Endodermal cell (in vitro differentiated cells): ENCODE measurements around the gene TAF6. TPM values are rescaled to one million over a fixed set of nuclear protein-coding genes. Genes with fewer than 3 reads are reported as not detected.

ENCODE experiments used
- DNase-seq: peaks from one replicate; pipeline ENCODE4 v3.0.0-alpha.2; 2017
- H3K27ac ChIP-seq: 2 replicates; pipeline ENCODE4 v1.5.1; 2013; ENCODE audit warnings: mild to moderate bottlenecking, low read depth, low read length, moderate library complexity
- H3K27me3 ChIP-seq: 2 replicates; pipeline ENCODE4 v1.6.1; 2013; ENCODE audit warnings: mild to moderate bottlenecking, low read length, moderate library complexity; ENCODE audit not compliant: insufficient read depth, control insufficient read depth, poor library complexity, severe bottlenecking
- H3K36me3 ChIP-seq: 2 replicates; pipeline ENCODE4 v1.7.0; 2013; ENCODE audit warnings: mild to moderate bottlenecking, low read length, moderate library complexity; ENCODE audit not compliant: control insufficient read depth, insufficient read depth
- H3K4me1 ChIP-seq: one replicate; pipeline ENCODE4 v1.7.0; 2013; ENCODE audit warnings: low read length; ENCODE audit not compliant: control insufficient read depth, insufficient read depth
- H3K4me3 ChIP-seq: 2 replicates; pipeline ENCODE4 v1.5.1; 2013; ENCODE audit warnings: mild to moderate bottlenecking, low read length, moderate library complexity
- H3K9ac ChIP-seq: 2 replicates; pipeline ENCODE4 v1.6.1; 2013; ENCODE audit warnings: mild to moderate bottlenecking, low read length, moderate library complexity; ENCODE audit not compliant: poor library complexity, severe bottlenecking; ENCODE audit errors: extremely low read depth
- H3K9me3 ChIP-seq: 2 replicates; pipeline ENCODE4 v1.6.1; 2013; ENCODE audit warnings: mild to moderate bottlenecking, low read length, moderate library complexity; ENCODE audit not compliant: control insufficient read depth
- H3K27ac Mint-ChIP-seq: 2 replicates; pipeline ENCODE4 v1.8.0; 2020; ENCODE audit warnings: mixed read lengths
- H3K27me3 Mint-ChIP-seq: 2 replicates; pipeline ENCODE4 v1.8.0; 2021; ENCODE audit warnings: mild to moderate bottlenecking, mixed read lengths; ENCODE audit not compliant: insufficient read depth
- H3K36me3 Mint-ChIP-seq: 2 replicates; pipeline ENCODE4 v1.8.0; 2020; ENCODE audit warnings: low read depth, mixed read lengths
- H3K4me1 Mint-ChIP-seq: 2 replicates; pipeline ENCODE4 v1.8.0; 2020; ENCODE audit warnings: mixed read lengths
- H3K4me3 Mint-ChIP-seq: 2 replicates; pipeline ENCODE4 v1.8.0; 2020; ENCODE audit warnings: mild to moderate bottlenecking, moderate library complexity, mixed read lengths
- H3K9me3 Mint-ChIP-seq: 2 replicates; pipeline ENCODE4 v1.8.0; 2020; ENCODE audit warnings: mild to moderate bottlenecking, mixed read lengths
- WGBS, 2 experiments: methylation state at CpG; one replicate each; pipeline versions ENCODE4 v1.1.5 to v1.1.7; 2013; ENCODE audit warnings: missing lambda C conversion rate in 2 of 2, mixed read lengths in 1 of 2; ENCODE audit not compliant: insufficient coverage in 1 of 2, insufficient read length in 1 of 2; 5-methylcytosine and 5-hydroxymethylcytosine counted together
- total RNA-seq, 2 donors: library from RNA; stranded (reverse); fragmentation: NEBNext Ultra II Directional in 1 of 2; extraction: Animal tissue kit (Norgen Biotek cat#: 25700) in 1 of 2; gene quantifications; 2 replicates in 1 of 2; 3 replicates in 1 of 2; pipeline ENCODE4 v1.2.1, GENCODE V29; 2021
- TF ChIP-seq, protein P1 (sequence below): fragments of 200-600 bp; sonication (generic); conservative IDR thresholded peaks from 2 replicates; pipeline ENCODE4 v1.5.0; 2021; ENCODE audit warnings: antibody characterized with exemption, mild to moderate bottlenecking

Gene TAF6
- total RNA-seq, 2 donors from 2014 or later = 83.1 to 113 TPM

DNA sequence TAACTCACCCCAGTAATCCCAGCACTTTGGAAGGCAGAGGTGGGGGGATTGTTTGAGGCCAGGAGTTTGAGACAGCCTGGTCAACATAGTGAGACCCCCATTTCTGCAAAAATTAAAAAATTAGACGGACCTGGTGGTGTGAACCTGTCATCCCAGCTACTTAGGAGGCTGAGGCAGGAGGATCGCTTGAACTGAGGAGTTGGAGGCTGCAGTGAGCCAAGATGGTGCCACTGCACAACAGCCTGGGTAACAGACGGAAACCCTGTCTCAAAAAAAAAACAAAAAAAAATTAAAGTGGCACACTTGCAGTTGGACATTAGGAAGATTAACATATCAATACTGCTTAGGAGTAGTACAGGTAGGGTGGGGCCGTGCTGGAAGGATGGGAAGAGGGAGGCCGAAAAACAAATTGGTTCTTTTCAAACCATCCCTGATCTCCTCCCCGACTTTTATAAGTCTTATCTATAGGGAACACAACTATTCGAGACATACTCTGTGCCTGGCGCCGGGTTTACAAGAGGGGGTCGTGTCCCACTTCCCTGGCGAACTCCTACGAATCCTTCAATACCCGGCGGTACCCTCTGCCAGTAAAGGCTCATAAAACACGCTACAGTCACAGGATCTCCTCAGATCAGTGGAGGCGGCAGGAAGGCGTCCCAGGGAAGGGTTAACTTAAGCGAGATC lies 628 bp downstream of the TAF6 start:
- peaks cover 19% of the 10 kb centered on the region for H3K36me3 ChIP-seq
- DNase-seq = no peak
- H3K9me3 Mint-ChIP-seq = no peaks in the 10 kb centered on the region
- no peaks in the 10 kb centered on the region for H3K4me1 ChIP-seq
- H3K27me3 ChIP-seq = no peaks in the 10 kb centered on the region
- H3K4me3 Mint-ChIP-seq = peak overlapping the region; percentile 99
- peaks cover 8% of the 10 kb centered on the region for H3K4me1 Mint-ChIP-seq
- 21 to 22% methylated on average over 9 to 18 of the region's 18 CpGs for WGBS, 2 experiments
- peak overlapping the region; percentile 88 for H3K9ac ChIP-seq
- TF ChIP-seq, protein P1, sequence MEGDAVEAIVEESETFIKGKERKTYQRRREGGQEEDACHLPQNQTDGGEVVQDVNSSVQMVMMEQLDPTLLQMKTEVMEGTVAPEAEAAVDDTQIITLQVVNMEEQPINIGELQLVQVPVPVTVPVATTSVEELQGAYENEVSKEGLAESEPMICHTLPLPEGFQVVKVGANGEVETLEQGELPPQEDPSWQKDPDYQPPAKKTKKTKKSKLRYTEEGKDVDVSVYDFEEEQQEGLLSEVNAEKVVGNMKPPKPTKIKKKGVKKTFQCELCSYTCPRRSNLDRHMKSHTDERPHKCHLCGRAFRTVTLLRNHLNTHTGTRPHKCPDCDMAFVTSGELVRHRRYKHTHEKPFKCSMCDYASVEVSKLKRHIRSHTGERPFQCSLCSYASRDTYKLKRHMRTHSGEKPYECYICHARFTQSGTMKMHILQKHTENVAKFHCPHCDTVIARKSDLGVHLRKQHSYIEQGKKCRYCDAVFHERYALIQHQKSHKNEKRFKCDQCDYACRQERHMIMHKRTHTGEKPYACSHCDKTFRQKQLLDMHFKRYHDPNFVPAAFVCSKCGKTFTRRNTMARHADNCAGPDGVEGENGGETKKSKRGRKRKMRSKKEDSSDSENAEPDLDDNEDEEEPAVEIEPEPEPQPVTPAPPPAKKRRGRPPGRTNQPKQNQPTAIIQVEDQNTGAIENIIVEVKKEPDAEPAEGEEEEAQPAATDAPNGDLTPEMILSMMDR = no peak
- peaks cover 23% of the 10 kb centered on the region for H3K36me3 Mint-ChIP-seq
- no peaks in the 10 kb centered on the region for H3K27me3 Mint-ChIP-seq
- H3K27ac ChIP-seq = peak overlapping the region; percentile 99
- H3K9me3 ChIP-seq = no peaks in the 10 kb centered on the region
- H3K4me3 ChIP-seq = peak overlapping the region; percentile 95
- H3K27ac Mint-ChIP-seq = peak overlapping the region; percentile 99

DNA sequence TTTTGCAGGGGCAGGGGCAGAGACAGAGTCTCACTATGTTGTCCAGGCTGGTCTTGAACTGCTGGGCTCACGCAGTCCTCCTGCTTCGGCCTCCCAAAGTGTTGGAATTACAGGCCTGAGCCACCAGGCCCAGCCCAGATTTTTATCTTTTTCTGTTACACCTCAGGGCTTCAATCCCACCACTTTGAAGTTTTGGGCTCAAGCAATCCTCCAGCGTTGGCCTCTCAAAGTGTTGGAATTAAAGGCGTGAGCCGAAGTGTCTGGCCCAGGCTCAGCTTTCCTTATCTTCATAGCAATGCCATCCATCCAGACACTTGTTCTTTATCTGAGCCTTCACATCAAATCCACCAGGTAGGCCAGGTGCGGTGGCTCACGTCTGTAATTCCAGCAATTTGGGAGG lies 4.1 kb downstream of the TAF6 start:
- Histone ChIP-seq H3K4me3 (no peak overlapping the region), H3K36me3 (peaks cover 35% of the 10 kb centered on the region), H3K4me1 (no peaks in the 10 kb centered on the region), H3K27ac (no peak overlapping the region), H3K27me3 (no peaks in the 10 kb centered on the region), H3K9ac (peak overlapping the region; percentile 6), H3K9me3 (no peaks in the 10 kb centered on the region)
- Mint-ChIP-seq H3K36me3 (peaks cover 50% of the 10 kb centered on the region), H3K4me3 (no peak overlapping the region), H3K9me3 (no peaks in the 10 kb centered on the region), H3K27ac (no peak overlapping the region), H3K4me1 (peaks cover 6% of the 10 kb centered on the region), H3K27me3 (no peaks in the 10 kb centered on the region)
- TF ChIP-seq, protein P1 = no peak
- DNase-seq = no peak
- WGBS, 2 experiments = 97 to 98% methylated on average over 7 of the region's 7 CpGs

DNA sequence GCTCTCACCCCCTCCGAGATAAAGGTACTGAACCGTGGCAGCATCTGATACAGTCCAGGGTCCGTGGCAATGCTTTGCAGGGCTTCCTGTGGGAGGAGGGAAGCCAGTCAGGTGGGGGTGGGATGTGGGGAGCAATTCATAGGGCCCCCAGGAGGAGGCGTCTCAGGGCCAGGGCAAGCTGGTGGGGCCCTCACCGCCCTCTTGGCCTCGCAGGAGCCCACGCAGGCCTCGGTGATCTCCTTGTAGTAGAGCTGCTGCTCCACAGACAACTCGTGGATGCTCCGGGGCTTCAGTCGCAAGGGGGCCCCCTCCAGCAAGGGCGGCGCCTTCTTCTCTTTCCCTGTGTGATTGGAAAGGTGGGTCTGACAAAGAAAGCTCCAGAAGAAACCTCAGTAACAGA lies 7.2 kb downstream of the TAF6 start:
- Mint-ChIP-seq H3K27me3 (no peaks in the 10 kb centered on the region), H3K4me1 (no peaks in the 10 kb centered on the region), H3K4me3 (no peak overlapping the region), H3K36me3 (peaks cover 78% of the 10 kb centered on the region), H3K27ac (peak overlapping the region; percentile 52), H3K9me3 (no peaks in the 10 kb centered on the region)
- no peak overlapping the region for H3K4me3 ChIP-seq
- TF ChIP-seq, protein P1 = peak; percentile 30
- peaks cover 58% of the 10 kb centered on the region for H3K36me3 ChIP-seq
- H3K27ac ChIP-seq = no peak overlapping the region
- no peaks in the 10 kb centered on the region for H3K27me3 ChIP-seq
- no peak overlapping the region for H3K9ac ChIP-seq
- 95 to 96% methylated on average over 8 to 13 of the region's 13 CpGs for WGBS, 2 experiments
- no peak for DNase-seq
- no peaks in the 10 kb centered on the region for H3K4me1 ChIP-seq
- no peaks in the 10 kb centered on the region for H3K9me3 ChIP-seq
